Common myeloid progenitor, CD34-positive (primary cell): Measurements from ENCODE around the gene NOVA2.

Source experiments
- CTCF ChIA-PET: fragments of 350-600 bp; sonication (Branson Sonifier 250); formaldehyde crosslinking; loops from one replicate; lab custom pipeline; 2021; ENCODE audit warnings: antibody characterized with exemption; lab: Charles Lee
- POLR2A ChIA-PET: fragments of 350-600 bp; sonication (Branson Sonifier 250); formaldehyde crosslinking; loops from one replicate; lab custom pipeline; 2021; ENCODE audit warnings: antibody characterized with exemption; lab: Charles Lee
- DNase-seq, 3 donors: peaks; one replicate each; pipeline versions ENCODE4 v3.0.0 to v3.0.0-alpha.2; 2013
- H3K27ac ChIP-seq, 2 experiments: 1 replicate in 1 of 2; 2 replicates in 1 of 2; pipeline ENCODE4 v1.7.0; 2013; ENCODE audit warnings: inconsistent platforms in 2 of 2, low read length in 2 of 2, mild to moderate bottlenecking in 2 of 2, low read depth in 1 of 2, moderate library complexity in 1 of 2; ENCODE audit not compliant: severe bottlenecking in 2 of 2, insufficient read depth in 1 of 2, poor library complexity in 1 of 2
- H3K27me3 ChIP-seq, 5 experiments: replicated peaks in 2 of 5; 1 replicate in 3 of 5; 2 replicates in 2 of 5; pipeline versions ENCODE4 v1.6.1 to v1.7.0; 2013; ENCODE audit warnings: low read length in 4 of 5, mild to moderate bottlenecking in 2 of 5, moderate library complexity in 2 of 5, inconsistent platforms in 1 of 5; ENCODE audit not compliant: insufficient read depth in 5 of 5, control insufficient read depth in 4 of 5
- H3K36me3 ChIP-seq, 4 experiments: 1 replicate in 2 of 4; 2 replicates in 2 of 4; pipeline versions ENCODE4 v1.6.1 to v1.7.0; 2013; ENCODE audit warnings: low read length in 3 of 4, control low read depth in 1 of 4, mild to moderate bottlenecking in 1 of 4; ENCODE audit not compliant: control insufficient read depth in 4 of 4, insufficient read depth in 4 of 4
- H3K4me1 ChIP-seq, 4 experiments: 1 replicate in 3 of 4; 2 replicates in 1 of 4; pipeline versions ENCODE4 v1.6.1 to v1.7.1; 2013; ENCODE audit warnings: low read length in 3 of 4, mild to moderate bottlenecking in 3 of 4, control low read depth in 1 of 4, inconsistent platforms in 1 of 4, moderate library complexity in 1 of 4; ENCODE audit not compliant: control insufficient read depth in 4 of 4, insufficient read depth in 4 of 4; ENCODE audit errors: control extremely low read depth in 1 of 4
- H3K4me3 ChIP-seq, 7 experiments: 1 replicate in 4 of 7; 2 replicates in 3 of 7; pipeline versions ENCODE4 v1.5.1 to v1.7.0; 2013; ENCODE audit warnings: mild to moderate bottlenecking in 7 of 7, low read length in 6 of 7, moderate library complexity in 6 of 7, inconsistent platforms in 2 of 7, low read depth in 2 of 7, control low read depth in 1 of 7; ENCODE audit not compliant: insufficient read depth in 4 of 7, control insufficient read depth in 1 of 7; ENCODE audit errors: extremely low read depth in 1 of 7
- H3K9me3 ChIP-seq, 5 experiments: 1 replicate in 4 of 5; 2 replicates in 1 of 5; pipeline versions ENCODE4 v1.6.1 to v1.7.1; 2013; ENCODE audit warnings: low read length in 4 of 5, mild to moderate bottlenecking in 2 of 5, inconsistent platforms in 1 of 5, low read depth in 1 of 5, moderate library complexity in 1 of 5; ENCODE audit not compliant: control insufficient read depth in 4 of 5, insufficient read depth in 2 of 5; ENCODE audit errors: control extremely low read depth in 1 of 5
- WGBS: methylation state at CpG from one replicate; pipeline ENCODE4 v1.1.5; 2013; ENCODE audit not compliant: insufficient coverage; 5-methylcytosine and 5-hydroxymethylcytosine counted together

The NOVA2 gene

DNA sequence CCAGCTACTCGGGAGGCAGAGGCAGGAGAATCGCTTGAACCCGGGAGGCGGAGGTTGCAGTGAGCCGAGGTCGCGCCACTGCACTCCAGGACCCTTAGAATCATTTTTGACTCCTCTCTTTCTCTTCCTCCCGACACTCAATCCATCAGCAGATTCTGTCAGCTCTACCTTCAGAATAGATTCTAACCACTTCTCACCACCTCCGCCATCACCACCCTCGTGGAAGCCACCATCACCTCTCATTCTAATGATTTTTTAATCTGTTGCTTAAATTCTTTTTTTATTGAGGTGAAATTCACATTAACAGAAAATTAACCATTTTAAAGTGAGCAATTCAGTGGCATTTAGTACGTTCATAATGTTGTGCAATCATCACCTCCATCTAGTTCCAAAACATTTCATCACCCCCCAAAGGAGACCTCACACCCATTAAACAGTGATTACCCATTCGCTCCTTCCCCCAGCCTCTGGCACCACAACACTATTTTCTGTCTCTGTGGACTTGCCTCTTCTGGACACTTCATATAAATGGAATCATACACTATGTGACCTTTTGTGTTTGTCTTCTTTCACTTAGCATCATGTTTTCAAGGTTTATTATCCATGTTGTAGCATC, 16.6 kb upstream of the NOVA2 start:
- H3K9me3 ChIP-seq = no peaks in the 10 kb centered on the region
- DNase-seq = no peak
- no peaks in the 10 kb centered on the region for H3K36me3 ChIP-seq
- peaks cover 0 to 11% (median 5%) of the 10 kb centered on the region in 5 experiments for H3K27me3 ChIP-seq
- no peak overlapping the region for H3K27ac ChIP-seq
- POLR2A ChIA-PET = no interaction called here
- peaks cover 0 to 6% (median 4%) of the 10 kb centered on the region in 4 experiments for H3K4me1 ChIP-seq
- WGBS = 92% methylated on average over 10 of the region's 12 CpGs
- H3K4me3 ChIP-seq = no peak overlapping the region
- CTCF ChIA-PET = no interaction called here

DNA sequence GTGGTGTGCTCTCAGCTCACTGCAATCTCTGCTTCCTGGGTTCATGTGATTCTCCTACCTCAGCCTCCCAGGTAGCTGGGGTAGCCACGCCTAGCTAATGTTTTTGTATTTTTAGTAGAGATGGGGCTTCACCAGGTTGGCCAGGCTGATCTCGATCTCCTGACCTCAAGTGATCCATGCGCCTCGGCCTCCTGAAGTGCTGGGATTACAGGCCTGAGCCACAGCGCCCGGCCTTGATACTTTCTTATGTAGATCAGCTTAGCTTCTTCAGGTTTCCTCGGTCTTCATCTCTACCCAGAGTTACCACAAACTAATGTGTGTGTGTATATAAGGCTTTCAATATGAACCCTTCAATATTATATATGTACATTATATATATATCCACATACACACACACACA, 11.7 kb upstream of the NOVA2 start:
- no peak overlapping the region for H3K27ac ChIP-seq
- ChIA-PET POLR2A (interaction anchor here (0.6 kb wide), 1 partner anchor 13 kb away, joined by 4 read pairs; no protein-coding TSS in a partner anchor), CTCF (no interaction called here)
- no peaks in the 10 kb centered on the region for H3K4me1 ChIP-seq
- DNase-seq = no peak
- H3K36me3 ChIP-seq = no peaks in the 10 kb centered on the region
- peaks cover 0 to 25% (median 8%) of the 10 kb centered on the region in 5 experiments for H3K27me3 ChIP-seq
- no peak overlapping the region for H3K4me3 ChIP-seq
- WGBS = no CpG with 5 or more reads among the region's 7 CpGs
- H3K9me3 ChIP-seq = no peaks in the 10 kb centered on the region

DNA sequence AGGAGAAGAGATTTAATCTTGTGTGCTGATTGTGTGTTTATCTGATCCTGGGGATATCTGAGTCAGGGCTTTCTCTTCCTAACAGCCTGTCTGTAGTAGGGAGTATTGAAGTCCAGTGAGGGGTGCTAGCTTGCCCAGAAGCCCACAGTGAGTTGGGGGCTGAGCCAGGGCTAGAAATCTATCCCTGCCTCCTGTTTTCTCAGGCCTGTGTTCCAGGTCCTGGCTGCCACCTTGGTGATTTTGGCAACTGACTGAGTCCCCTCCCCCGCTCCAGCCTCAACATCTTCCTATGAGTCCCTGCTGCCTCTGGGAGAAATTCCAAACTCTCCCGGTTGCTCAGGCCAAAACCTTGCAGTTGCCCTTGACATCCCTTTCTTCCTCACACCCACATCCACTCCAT, 7.7 kb upstream of the NOVA2 start:
- H3K4me1 ChIP-seq = no peaks in the 10 kb centered on the region
- no peak overlapping the region for H3K4me3 ChIP-seq
- H3K36me3 ChIP-seq = no peaks in the 10 kb centered on the region
- ChIA-PET POLR2A (no interaction called here), CTCF (no interaction called here)
- no peaks in the 10 kb centered on the region for H3K9me3 ChIP-seq
- DNase-seq = no peak
- 64% methylated on average over 2 of the region's 2 CpGs for WGBS
- no peak overlapping the region for H3K27ac ChIP-seq
- peaks cover 0 to 33% (median 9%) of the 10 kb centered on the region in 5 experiments for H3K27me3 ChIP-seq

DNA sequence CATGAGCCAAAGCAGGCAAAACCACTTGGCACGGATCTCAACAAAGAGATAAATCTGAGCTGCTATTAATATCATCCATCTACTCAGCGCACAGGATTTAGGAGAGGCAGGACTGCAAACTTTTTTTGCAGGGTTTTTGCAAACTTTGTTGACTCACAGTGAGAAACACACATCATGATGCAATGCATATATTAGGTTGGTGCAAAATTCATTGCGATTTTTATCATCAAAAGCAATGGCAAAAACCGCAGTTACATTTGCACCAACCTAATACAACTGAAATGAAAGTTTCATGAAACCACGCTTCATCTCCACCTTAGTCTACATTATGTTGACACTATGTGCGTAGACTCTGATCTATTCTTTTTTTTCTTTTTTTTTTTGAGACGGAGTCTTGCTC, 4.5 kb upstream of the NOVA2 start:
- peaks cover 11 to 57% (median 22%) of the 10 kb centered on the region in 5 experiments for H3K27me3 ChIP-seq
- no peak overlapping the region for H3K27ac ChIP-seq
- no peak overlapping the region for H3K4me3 ChIP-seq
- H3K4me1 ChIP-seq = peaks cover 0 to 5% (median 1%) of the 10 kb centered on the region in 4 experiments
- CTCF ChIA-PET = no interaction called here
- DNase-seq = no peak
- no peaks in the 10 kb centered on the region for H3K36me3 ChIP-seq
- WGBS = 95% methylated on average over 5 of the region's 7 CpGs
- POLR2A ChIA-PET = no interaction called here
- H3K9me3 ChIP-seq = peaks cover 0 to 3% (median 2%) of the 10 kb centered on the region in 5 experiments

DNA sequence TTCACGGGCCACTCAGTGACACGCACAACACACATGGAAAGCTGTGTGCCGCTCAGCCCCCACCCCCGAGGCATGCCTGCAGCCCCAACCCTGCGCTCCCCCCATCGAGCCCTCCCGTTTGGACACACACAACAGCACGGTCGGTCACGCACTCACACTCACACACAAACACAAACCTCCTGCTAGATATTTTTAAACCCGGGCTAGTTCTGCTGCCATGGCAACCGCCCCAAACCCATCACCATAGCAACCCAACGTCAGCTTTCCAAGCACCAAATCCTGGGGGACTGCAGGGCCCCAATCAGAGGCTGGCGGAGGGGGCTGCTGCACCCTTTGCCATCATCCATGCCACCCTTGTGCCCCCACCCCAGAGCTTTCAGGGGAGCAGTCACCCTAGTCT, 2.5 kb upstream of the NOVA2 start:
- peaks cover 0 to 3% (median 2%) of the 10 kb centered on the region in 5 experiments for H3K9me3 ChIP-seq
- CTCF ChIA-PET = no interaction called here
- H3K4me3 ChIP-seq = no peak overlapping the region
- peak in 2 of 3 donors; percentile 49 to 61 for DNase-seq
- no peak overlapping the region for H3K27ac ChIP-seq
- peaks cover 12 to 69% (median 33%) of the 10 kb centered on the region in 5 experiments for H3K27me3 ChIP-seq
- POLR2A ChIA-PET = no interaction called here
- H3K4me1 ChIP-seq = peaks cover 0 to 12% (median 8%) of the 10 kb centered on the region in 4 experiments
- no peaks in the 10 kb centered on the region for H3K36me3 ChIP-seq
- 49% methylated on average over 14 of the region's 14 CpGs for WGBS

DNA sequence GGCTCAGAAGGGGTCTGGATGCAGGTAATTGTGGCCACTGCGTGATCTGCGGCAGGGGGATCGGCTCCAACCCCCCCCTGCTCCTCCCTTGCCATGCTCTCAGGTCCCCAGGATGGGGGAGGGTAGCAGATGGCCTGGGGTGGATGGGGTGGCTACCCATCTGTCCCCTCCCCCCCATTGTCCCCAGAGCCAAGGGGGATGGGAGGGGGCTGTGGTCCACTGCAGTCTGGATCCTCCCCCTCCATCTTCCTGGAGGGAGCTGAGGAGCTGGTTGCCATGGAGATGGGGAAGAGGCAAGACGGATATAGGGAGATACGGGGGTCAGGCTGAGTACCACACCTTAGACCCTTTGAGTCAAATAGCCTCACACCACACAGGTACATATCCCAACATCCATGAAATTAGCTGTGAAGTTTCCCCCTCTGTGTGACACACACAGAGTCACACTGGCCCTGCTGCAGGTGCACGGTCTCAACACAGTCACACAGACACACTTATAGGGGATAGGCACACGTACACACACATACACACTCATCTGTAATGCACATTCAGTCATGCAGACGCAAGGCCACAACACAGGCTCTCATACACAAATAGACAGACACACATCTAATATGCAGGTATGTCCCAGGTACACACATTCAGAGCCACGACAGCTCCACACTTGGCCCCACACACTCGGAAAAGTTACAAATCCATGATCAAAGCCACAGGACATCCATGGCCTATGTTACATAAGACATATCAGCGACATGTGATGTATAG, 1.8 kb upstream of the NOVA2 start:
- 71% methylated on average over 5 of the region's 11 CpGs for WGBS

More for the DNA sequence above, 1.8 kb upstream of the NOVA2 start:
- Histone ChIP-seq H3K4me1 (peaks cover 0 to 12% (median 8%) of the 10 kb centered on the region in 4 experiments), H3K4me3 (no peak overlapping the region), H3K36me3 (no peaks in the 10 kb centered on the region), H3K9me3 (peaks cover 0 to 3% (median 2%) of the 10 kb centered on the region in 5 experiments), H3K27ac (no peak overlapping the region), H3K27me3 (peaks cover 12 to 73% (median 38%) of the 10 kb centered on the region in 5 experiments)
- ChIA-PET CTCF (no interaction called here), POLR2A (no interaction called here)
- DNase-seq = no peak
